GM20000 (cell line): ENCODE measurements around the gene VEPH1.

Experiments
- DNase-seq: peaks from one replicate; pipeline ENCODE4 v3.0.0; 2012; ENCODE audit warnings: low spot score
- TF ChIP-seq, protein P1 (sequence below): IDR thresholded peaks from 2 replicates; pipeline ENCODE4 v1.5.1; 2012; ENCODE audit warnings: mild to moderate bottlenecking, control low read depth; ENCODE audit errors: extremely low read depth, missing control alignments

The VEPH1 gene

DNA sequence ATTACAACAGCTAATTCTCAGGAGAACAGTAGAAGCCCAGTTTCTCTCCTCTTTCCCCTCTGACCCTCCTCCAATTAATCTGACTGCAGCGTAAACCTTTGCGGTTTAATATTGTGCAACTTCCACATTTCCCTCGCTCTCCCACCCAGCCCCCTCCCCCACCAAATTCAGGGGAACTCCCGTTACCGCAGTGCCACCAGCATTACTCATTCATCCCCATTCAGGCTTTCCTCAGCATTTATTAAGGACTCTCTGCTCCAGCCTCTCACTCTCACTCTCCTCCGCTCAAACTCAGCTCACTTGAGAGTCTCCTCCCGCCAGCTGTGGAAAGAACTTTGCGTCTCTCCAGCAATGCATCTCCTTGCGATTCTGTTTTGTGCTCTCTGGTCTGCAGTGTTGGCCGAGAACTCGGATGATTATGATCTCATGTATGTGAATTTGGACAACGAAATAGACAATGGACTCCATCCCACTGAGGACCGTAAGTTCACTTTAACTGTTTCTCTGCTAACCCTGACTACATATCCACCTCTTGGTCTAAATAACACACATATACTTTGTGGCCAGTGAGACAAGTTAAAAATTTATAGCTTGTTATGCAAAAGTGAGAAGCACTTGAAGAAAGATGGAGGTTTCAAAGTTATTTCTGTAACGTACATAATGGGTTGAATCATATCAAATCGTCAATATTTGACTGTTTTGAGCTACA, 66.5 kb downstream of the VEPH1 start, which contains the start of gene PTX3:
PTX3 (plus strand) TSS at position 268 of the 709 bp plus-strand sequence; CDS start at position 352, 84 bp downstream.
- TF ChIP-seq, protein P1, sequence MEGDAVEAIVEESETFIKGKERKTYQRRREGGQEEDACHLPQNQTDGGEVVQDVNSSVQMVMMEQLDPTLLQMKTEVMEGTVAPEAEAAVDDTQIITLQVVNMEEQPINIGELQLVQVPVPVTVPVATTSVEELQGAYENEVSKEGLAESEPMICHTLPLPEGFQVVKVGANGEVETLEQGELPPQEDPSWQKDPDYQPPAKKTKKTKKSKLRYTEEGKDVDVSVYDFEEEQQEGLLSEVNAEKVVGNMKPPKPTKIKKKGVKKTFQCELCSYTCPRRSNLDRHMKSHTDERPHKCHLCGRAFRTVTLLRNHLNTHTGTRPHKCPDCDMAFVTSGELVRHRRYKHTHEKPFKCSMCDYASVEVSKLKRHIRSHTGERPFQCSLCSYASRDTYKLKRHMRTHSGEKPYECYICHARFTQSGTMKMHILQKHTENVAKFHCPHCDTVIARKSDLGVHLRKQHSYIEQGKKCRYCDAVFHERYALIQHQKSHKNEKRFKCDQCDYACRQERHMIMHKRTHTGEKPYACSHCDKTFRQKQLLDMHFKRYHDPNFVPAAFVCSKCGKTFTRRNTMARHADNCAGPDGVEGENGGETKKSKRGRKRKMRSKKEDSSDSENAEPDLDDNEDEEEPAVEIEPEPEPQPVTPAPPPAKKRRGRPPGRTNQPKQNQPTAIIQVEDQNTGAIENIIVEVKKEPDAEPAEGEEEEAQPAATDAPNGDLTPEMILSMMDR = no peak
- DNase-seq = peak; percentile 15

DNA sequence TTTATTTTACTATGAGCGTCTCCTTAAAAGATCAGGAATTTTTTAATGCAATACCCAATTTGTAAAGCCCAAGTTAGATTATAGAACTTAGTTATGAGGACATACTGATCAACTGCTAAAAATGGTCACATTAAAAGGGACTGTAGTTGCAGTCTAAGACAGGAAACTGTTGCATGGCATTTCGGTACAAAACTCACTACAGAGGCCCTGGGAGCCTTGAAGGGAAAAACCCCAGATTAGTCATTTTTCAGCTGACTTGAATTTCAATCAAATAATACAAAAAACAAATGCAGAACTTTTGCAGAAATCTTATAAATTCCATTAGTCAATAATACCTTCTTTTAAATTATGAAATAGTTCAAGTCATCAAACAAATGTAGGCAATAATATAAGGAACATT, 73.5 kb downstream of the VEPH1 start:
- no peak for DNase-seq
- TF ChIP-seq, protein P1 = no peak

DNA sequence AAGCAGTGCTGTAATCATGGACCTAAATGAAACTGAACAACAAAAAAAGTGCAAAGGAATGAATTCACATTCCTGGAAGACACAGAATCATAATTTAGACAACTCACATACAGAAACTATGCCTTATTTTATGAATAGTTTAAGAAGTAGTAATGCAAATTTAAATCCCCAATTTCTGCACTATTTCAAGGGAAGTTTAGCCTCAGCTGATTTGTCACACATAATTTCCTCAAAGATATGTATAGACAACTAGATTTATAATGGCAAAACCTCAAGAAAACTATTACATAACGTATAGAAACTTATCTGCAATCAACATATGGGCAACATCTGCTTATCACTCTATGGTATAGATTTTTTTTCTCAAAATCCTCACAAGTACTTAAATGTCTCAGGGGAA, 74.4 kb downstream of the VEPH1 start:
- TF ChIP-seq, protein P1 = no peak

DNA sequence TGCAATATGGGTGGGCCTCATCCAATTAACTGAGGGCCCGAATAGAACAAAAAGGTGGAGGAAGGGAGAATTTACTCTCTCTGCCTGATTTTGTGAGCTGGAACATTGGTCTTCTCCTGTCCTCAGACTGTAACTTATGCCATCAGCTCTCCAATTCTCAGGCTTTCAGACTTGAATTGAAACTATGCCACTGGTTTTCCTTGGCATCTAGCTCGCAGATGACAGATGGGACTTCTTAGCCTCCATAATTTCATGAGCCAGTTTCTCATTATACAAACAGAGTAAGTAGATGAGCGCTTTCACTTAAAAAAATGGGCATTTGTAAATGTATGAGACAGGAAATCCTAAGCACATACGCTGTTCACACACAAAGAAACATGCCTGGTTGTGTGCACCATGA, 75.3 kb downstream of the VEPH1 start:
- TF ChIP-seq, protein P1 = no peak
- no peak for DNase-seq

More for the DNA sequence above, 74.4 kb downstream of the VEPH1 start:
- no peak for DNase-seq

DNA sequence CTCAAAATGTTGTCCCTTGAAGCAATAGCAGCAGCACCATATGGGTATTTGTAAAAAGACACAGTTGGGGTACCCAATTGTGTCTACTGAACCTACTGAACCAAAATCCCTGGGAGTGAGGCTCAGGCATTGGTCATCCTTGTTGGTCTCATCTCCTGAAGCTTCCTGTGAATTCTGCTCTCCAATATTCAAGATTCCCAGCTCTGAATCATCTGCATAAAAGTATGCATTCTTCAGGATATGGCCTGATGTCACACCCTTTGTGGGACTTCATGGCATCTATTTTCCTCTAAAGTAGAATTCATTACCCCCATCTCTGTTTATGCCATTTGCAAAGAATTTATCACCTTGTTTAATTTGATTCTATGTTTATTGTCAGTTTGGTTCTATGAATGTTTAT, 79.9 kb downstream of the VEPH1 start:
- no peak for DNase-seq

DNA sequence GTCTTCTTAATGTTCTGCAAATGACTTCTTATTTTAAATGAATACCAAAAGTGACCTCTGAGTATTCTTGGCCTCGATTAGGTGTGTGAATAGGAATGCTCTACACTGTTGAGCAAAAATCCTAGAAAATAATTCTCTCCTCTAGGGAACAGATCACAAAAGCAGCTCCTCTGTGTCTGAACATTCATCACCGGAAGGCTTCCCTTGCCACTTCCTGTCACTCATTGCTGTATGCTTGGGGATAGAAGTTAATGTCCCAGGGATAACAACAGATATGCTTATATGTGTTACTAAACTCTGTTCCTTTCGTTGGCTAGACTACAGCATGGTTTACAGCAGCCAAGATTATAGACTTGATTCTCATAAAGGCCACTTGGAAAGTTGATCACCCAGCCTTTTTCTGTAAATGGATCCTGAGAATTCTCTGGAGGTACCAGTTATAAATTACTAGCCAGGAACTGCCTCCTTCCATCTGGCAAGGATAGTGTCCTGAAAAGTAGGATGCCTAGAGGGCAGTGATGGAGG, 82.5 kb downstream of the VEPH1 start:
- TF ChIP-seq, protein P1 = no peak

More for the DNA sequence above, 79.9 kb downstream of the VEPH1 start:
- TF ChIP-seq, protein P1 = no peak

DNA sequence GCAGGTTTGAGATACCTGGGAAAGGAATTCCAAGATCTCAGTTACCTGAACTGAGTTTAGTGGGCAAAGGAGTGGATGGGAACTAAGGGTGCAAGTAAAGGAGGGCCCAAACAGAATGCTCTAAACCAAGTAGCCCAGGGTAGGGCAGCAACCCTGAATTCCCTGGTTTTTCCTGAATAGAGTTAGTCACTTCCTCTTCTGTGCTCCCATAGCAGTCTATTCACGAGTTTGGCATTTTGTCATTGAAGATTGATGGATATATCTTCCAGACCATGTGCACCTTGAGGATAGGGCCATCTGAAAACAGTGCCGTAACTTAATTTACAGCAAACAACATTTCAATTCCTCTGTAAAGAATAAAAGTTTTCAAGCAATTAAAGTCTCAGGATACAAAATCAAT, 85.1 kb downstream of the VEPH1 start:
- DNase-seq = no peak

More for the DNA sequence above, 82.5 kb downstream of the VEPH1 start:
- no peak for DNase-seq

More for the DNA sequence above, 85.1 kb downstream of the VEPH1 start:
- TF ChIP-seq, protein P1 = no peak
